K562 (cell line): Measurements from ENCODE around the gene FSCN2. TPM values are rescaled to one million over a fixed set of nuclear protein-coding genes. Genes with fewer than 3 reads are reported as not detected.
A peak's percentile ranks its signal among the peaks of the same experiment; 100 is the strongest.

ENCODE experiments used
- AFF4 ChIP-seq: sonication (generic); formaldehyde crosslinking; IDR thresholded peaks from 2 replicates; pipeline ENCODE4 v1.8.0; 2023; ENCODE audit warnings: mild to moderate bottlenecking, missing genetic modification reagents
- DPF2 ChIP-seq: fragments of 450-650 bp; IDR thresholded peaks from 2 replicates; pipeline ENCODE4 v1.6.1; 2016
- GABPB1 ChIP-seq: sonication (generic); formaldehyde crosslinking; IDR thresholded peaks from 2 replicates; pipeline ENCODE4 v1.8.0; 2022; ENCODE audit warnings: mild to moderate bottlenecking, missing genetic modification reagents
- KDM5B ChIP-seq: fragments of 200-600 bp; sonication (generic); IDR thresholded peaks from 2 replicates; pipeline ENCODE4 v1.6.1; 2012; ENCODE audit warnings: low read depth, mild to moderate bottlenecking, moderate library complexity, low read length, control low read depth, inconsistent platforms; ENCODE audit not compliant: insufficient replicate concordance
- MLLT1 ChIP-seq, 2 experiments: fragments of 450-650 bp; IDR thresholded peaks; 2 replicates each; pipeline ENCODE4 v1.6.1; 2016
- NR2F6 ChIP-seq: fragments of 450-650 bp; formaldehyde crosslinking; IDR thresholded peaks from 2 replicates; pipeline ENCODE4 v1.4.0; 2020; ENCODE audit warnings: mild to moderate bottlenecking
- POLR2A ChIP-seq: fragments of 450-650 bp; conservative IDR thresholded peaks from 2 replicates; pipeline ENCODE4 v1.6.1; 2016
- POLR2H ChIP-seq: IDR thresholded peaks from 2 replicates; pipeline ENCODE4 v1.6.1; 2016; ENCODE audit warnings: missing genetic modification characterization, low read depth, mild to moderate bottlenecking, control low read depth, missing compliant biosample characterization, moderate library complexity
- PYGO2 ChIP-seq: fragments of 450-650 bp; IDR thresholded peaks from 2 replicates; pipeline ENCODE4 v1.6.1; 2016; ENCODE audit warnings: mild to moderate bottlenecking, missing genetic modification characterization, moderate library complexity, missing compliant biosample characterization
- TAF15 ChIP-seq: fragments of 200-400 bp; formaldehyde crosslinking; IDR thresholded peaks from 2 replicates; pipeline ENCODE4 v1.6.1; 2017; ENCODE audit warnings: mild to moderate bottlenecking, low read depth, low read length, moderate library complexity
- ZBED1 ChIP-seq: IDR thresholded peaks from 2 replicates; pipeline ENCODE4 v1.6.1; 2014
- ZBTB11 ChIP-seq, 3 experiments: fragments of 200-800 bp in 1 of 3; fragments of 250-450 bp in 1 of 3; fragments of 450-650 bp in 1 of 3; sonication (Bioruptor Pico) in 1 of 3; sonication (Bioruptor generic) in 1 of 3; formaldehyde crosslinking in 1 of 3; IDR thresholded peaks; 2 replicates each; pipeline versions ENCODE4 v1.6.1 to v1.8.0; 2016 to 2022; ENCODE audit warnings: mild to moderate bottlenecking in 2 of 3, missing genetic modification characterization in 2 of 3, missing compliant biosample characterization in 1 of 3, moderate library complexity in 1 of 3
- ZNF165 ChIP-seq: fragments of 250-450 bp; sonication (Bioruptor Pico); IDR thresholded peaks from 2 replicates; pipeline ENCODE4 v1.4.0; 2020; ENCODE audit warnings: borderline replicate concordance
- ZNF395 ChIP-seq: fragments of 200-800 bp; sonication (Bioruptor generic); IDR thresholded peaks from 2 replicates; pipeline ENCODE4 v1.6.1; 2017; ENCODE audit warnings: missing genetic modification characterization, missing compliant biosample characterization
- ZNF444 ChIP-seq: fragments of 250-450 bp; sonication (Bioruptor Pico); IDR thresholded peaks from 2 replicates; pipeline ENCODE4 v1.4.0; 2020; ENCODE audit warnings: mild to moderate bottlenecking, moderate library complexity
- ZNF583 ChIP-seq: fragments of 250-450 bp; sonication (Bioruptor Pico); IDR thresholded peaks from 2 replicates; pipeline ENCODE4 v1.4.0; 2020
- ZSCAN32 ChIP-seq: fragments of 450-650 bp; formaldehyde crosslinking; IDR thresholded peaks from 2 replicates; pipeline ENCODE4 v1.4.0; 2020; ENCODE audit warnings: mild to moderate bottlenecking, moderate library complexity
- polyA plus RNA-seq, 8 experiments: library from polyadenylated mRNA; depleted of rRNA in 4 of 8; stranded (reverse) in 5 of 8; unstranded in 3 of 8; fragments of >200 nt; fragmentation: Nextera tagmentation in 2 of 8; fragmentation: Illumina TruSeq in 1 of 8; extraction: Ambion mirVana in 2 of 8; extraction: Trizol in 1 of 8; gene quantifications; 2 replicates each; pipeline versions ENCODE4 v1.2.1 to v1.2.3, GENCODE V29; 2011 to 2014; ENCODE audit warnings: inconsistent platforms in 1 of 8, missing spikeins in 1 of 8
- total RNA-seq, 7 experiments: library from RNA; depleted of rRNA in 6 of 7; stranded (reverse); fragments of >200 nt in 6 of 7; fragmentation: Illumina TruSeq in 2 of 7; extraction: Trizol in 2 of 7; gene quantifications; 2 replicates each; pipeline versions ENCODE4 v1.2.1 to v1.2.3, GENCODE V29; 2011 to 2021; ENCODE audit warnings: low replicate concordance in 1 of 7

The FSCN2 gene
- total and polyA plus RNA-seq, 9 of the 15 experiments (the other 6 are each of a cell fraction or from before 2014, with no cell fraction given), result 0.08 TPM; not detected in 8

GRCh38 chr17:81514739-81515529, 13.2 kb upstream of the FSCN2 start (continued):
- peak in 2 of 3 experiments; percentile 41 to 48; a peak in 2 of 6 replicates for TF ChIP-seq ZBTB11 (CRISPR knock-in tag; IDR thresholded peaks at IDR 0.05)
- TF ChIP-seq ZNF395, result no peak
- TF ChIP-seq DPF2, result no peak
- TF ChIP-seq POLR2A, result no peak
- no peak for TF ChIP-seq PYGO2 (tag)
- no peak for TF ChIP-seq POLR2H
- no peak for TF ChIP-seq ZNF583 (CRISPR knock-in tag)
- TF ChIP-seq KDM5B, result peak; percentile 43
- no peak for TF ChIP-seq ZNF444
- peak; percentile 16; the same call in 1 of the 2 replicates for TF ChIP-seq GABPB1 (CRISPR knock-in tag)
- TF ChIP-seq AFF4, result 0 out of 2 replicates have a peak, but pooled peaks have one; percentile 26
- no peak for TF ChIP-seq ZBED1
- TF ChIP-seq MLLT1 (IDR thresholded peaks at IDR 0.05), result no peak
- TF ChIP-seq ZNF165 (CRISPR knock-in tag), result no peak
- no peak for TF ChIP-seq ZSCAN32 (CRISPR knock-in tag)
- no peak for TF ChIP-seq NR2F6 (CRISPR knock-in tag)
- no peak for TF ChIP-seq TAF15
